Tibial nerve (tissue), 4 donors: ENCODE data around the gene TRMU.

Experiments
- EP300 ChIP-seq, 2 donors: sonication (generic); formaldehyde crosslinking; IDR thresholded peaks; one replicate each; pipeline ENCODE4 v1.6.1; 2017; ENCODE audit warnings: antibody characterized with exemption in 2 of 2, mild to moderate bottlenecking in 1 of 2
- POLR2A ChIP-seq, 2 donors: fragments of 450-650 bp; IDR thresholded peaks; one replicate each; pipeline ENCODE4 v1.6.1; 2017; ENCODE audit warnings: antibody characterized with exemption in 2 of 2, mild to moderate bottlenecking in 2 of 2, moderate library complexity in 2 of 2
- TF ChIP-seq, protein P1 (sequence below), 5 experiments: fragments of 200-600 bp in 3 of 5; fragments of 450-650 bp in 2 of 5; sonication (generic) in 3 of 5; IDR thresholded peaks; one replicate each; pipeline ENCODE4 v1.5.1; 2016 to 2019; ENCODE audit warnings: antibody characterized with exemption in 5 of 5, mild to moderate bottlenecking in 3 of 5, moderate library complexity in 2 of 5

DNA sequence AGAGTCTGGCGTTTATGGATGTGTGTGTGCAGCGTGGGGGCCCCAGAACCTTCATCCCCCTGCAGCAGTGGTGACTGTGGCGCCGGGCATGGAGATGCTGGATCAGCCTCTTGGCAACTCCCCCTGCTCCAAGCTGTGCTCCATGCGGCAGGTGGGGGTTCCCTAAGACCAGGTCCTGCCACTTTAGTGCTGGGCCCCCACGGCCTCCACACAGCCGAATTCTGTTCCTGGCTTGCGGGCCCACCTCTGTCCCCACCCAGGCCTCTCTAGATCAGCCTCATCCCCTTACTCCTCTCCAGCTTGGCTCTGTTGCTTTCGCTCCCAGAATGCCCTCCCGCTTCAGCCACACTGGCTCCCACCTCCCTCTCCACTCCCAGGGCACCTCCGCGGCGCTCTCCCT, 59.6 kb downstream of the TRMU start:
- TF ChIP-seq, protein P1, sequence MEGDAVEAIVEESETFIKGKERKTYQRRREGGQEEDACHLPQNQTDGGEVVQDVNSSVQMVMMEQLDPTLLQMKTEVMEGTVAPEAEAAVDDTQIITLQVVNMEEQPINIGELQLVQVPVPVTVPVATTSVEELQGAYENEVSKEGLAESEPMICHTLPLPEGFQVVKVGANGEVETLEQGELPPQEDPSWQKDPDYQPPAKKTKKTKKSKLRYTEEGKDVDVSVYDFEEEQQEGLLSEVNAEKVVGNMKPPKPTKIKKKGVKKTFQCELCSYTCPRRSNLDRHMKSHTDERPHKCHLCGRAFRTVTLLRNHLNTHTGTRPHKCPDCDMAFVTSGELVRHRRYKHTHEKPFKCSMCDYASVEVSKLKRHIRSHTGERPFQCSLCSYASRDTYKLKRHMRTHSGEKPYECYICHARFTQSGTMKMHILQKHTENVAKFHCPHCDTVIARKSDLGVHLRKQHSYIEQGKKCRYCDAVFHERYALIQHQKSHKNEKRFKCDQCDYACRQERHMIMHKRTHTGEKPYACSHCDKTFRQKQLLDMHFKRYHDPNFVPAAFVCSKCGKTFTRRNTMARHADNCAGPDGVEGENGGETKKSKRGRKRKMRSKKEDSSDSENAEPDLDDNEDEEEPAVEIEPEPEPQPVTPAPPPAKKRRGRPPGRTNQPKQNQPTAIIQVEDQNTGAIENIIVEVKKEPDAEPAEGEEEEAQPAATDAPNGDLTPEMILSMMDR (IDR thresholded peaks at IDR 0.05) = no peak
- TF ChIP-seq POLR2A (IDR thresholded peaks at IDR 0.05) (no peak), EP300 (IDR thresholded peaks at IDR 0.05) (no peak)
